Gastrocnemius medialis (tissue), 4 donors: ENCODE data around the gene NAPSA.
"Not testable (repeated sequence)": the region's sequence is repeated elsewhere in the genome, so short reads cannot be mapped to it uniquely, and the experiment has no call there.

Experiments
- CTCF ChIP-seq, 5 experiments: fragments of 450-650 bp in 3 of 5; fragments of 200-600 bp in 2 of 5; sonication (generic) in 2 of 5; IDR thresholded peaks in 4 of 5; conservative IDR thresholded peaks in 1 of 5; 1 replicate in 4 of 5; 2 replicates in 1 of 5; pipeline ENCODE4 v1.5.1; 2016 to 2019; ENCODE audit warnings: antibody characterized with exemption in 5 of 5, mild to moderate bottlenecking in 3 of 5, moderate library complexity in 3 of 5
- POLR2A ChIP-seq, 2 donors: fragments of 450-650 bp; IDR thresholded peaks; one replicate each; pipeline ENCODE4 v1.6.1; 2017; ENCODE audit warnings: antibody characterized with exemption in 2 of 2, mild to moderate bottlenecking in 2 of 2, moderate library complexity in 2 of 2

- not testable (repeated sequence) for TF ChIP-seq CTCF (IDR thresholded peaks at IDR 0.05 in 4 of 5, conservative IDR thresholded peaks at IDR 0.05 in 1 of 5); POLR2A (IDR thresholded peaks at IDR 0.05)
Measured at GRCh38 chr19:50390952-50391351, 25.5 kb upstream of the NAPSA start.
